GM18502 (cell line): Measurements from ENCODE around the gene FBRS.
"Not testable (repeated sequence)": the region's sequence is repeated elsewhere in the genome, so short reads cannot be mapped to it uniquely, and the experiment has no call there.

Experiments
- ATAC-seq: cut with Tn5 transposase; IDR thresholded peaks from one replicate; pipeline ENCODE4 v1.9.1; 2021; ENCODE audit warnings: mild to moderate bottlenecking; ENCODE audit not compliant: unreplicated experiment, poor library complexity

Gene FBRS

DNA sequence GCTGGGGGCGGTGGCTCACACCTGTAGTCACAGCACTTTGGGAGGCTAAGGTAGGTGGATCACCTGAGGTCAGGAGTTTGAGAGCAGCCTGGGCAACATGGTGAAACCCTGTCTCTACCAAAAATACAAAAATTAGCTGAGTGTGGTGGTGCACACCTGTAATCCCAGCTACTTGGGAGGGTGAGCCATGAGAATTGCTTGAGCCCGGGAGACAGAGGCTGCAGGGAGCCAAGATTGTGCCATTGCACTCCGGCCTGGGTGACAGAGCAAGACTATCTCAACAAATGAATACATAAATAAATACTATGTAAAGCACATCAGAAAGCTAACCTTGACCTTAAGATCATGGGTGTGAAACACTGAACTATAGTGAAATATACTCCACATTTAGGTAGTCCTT, 38.4 kb downstream of the FBRS start:
- ATAC-seq, result not testable (repeated sequence)

DNA sequence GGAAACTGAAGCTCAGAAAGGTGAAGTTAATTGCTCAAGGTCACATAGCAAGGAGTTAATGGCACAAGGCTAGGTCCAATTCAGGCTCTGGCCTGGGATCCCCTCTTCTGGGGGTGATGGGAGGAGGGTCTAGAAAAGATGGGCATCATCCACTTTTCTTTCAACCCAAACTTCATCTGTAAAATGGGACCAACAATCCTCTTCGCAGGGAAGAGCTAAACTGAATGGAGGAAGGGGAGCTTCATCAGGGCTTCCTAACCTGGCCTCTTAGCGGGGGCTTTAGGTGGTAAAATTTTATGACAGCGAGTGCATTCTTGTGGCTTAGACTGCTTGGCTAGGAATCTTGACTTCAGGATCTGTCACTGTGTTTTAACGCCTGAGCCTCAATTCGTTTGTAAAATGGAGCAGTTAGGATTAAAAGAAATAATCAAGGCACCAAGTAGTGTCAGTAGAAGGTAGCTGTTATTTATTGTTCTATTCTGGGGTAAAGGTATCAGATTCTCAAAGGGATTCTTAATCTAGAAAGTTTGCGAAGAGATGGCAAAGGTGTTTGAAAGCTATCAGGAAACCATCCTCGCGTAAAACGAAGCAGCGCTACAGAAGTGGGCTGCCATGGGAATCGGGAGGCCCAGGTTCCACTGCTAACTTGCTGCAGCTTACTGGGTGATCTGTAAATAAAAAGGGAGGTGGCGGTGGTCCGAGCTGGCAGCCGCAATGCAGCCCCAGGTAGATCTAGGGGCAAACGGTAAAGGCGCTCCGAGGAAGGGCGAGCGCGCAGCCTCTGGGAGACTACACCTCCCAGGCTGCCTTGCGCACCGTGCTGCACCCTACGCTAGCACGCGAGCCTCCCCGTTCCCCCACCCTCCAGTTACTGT, 39.3 kb downstream of the FBRS start:
- ATAC-seq, result peak; percentile 82

DNA sequence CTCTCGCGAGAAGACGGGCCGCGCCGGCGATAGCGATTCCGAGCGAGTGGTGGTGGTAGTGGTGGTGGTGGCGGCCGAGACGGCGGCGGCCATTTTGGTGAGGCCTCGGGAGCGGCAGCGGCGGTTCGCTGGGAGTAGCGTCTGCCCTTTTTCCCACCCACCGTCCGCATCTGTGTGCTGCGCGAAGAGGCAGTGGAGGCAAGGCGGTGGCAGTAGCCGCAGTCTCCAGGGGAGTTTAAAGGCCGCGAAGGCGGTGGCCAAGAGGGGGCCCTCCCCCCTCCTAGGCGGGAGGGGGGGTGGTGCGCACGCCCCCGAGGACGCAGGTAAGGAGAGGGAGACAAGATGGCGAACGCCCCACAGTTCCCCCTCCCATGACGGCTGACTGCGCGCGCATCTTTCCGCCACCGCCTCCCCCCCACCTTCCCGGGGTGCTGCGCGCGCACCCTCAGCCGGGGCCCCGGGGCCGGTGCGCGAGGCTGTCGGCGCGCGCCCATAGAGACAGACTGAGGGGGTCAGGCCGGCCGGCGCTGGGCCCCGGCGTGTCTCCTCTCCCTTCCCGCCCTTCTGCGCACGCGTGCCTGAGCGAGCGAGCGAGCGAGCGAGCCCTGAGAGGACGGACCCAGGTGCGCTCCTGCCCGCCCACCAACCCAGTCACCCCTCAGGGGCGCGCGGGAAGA, 40.0 kb downstream of the FBRS start:
- ATAC-seq, result peak; percentile 73

DNA sequence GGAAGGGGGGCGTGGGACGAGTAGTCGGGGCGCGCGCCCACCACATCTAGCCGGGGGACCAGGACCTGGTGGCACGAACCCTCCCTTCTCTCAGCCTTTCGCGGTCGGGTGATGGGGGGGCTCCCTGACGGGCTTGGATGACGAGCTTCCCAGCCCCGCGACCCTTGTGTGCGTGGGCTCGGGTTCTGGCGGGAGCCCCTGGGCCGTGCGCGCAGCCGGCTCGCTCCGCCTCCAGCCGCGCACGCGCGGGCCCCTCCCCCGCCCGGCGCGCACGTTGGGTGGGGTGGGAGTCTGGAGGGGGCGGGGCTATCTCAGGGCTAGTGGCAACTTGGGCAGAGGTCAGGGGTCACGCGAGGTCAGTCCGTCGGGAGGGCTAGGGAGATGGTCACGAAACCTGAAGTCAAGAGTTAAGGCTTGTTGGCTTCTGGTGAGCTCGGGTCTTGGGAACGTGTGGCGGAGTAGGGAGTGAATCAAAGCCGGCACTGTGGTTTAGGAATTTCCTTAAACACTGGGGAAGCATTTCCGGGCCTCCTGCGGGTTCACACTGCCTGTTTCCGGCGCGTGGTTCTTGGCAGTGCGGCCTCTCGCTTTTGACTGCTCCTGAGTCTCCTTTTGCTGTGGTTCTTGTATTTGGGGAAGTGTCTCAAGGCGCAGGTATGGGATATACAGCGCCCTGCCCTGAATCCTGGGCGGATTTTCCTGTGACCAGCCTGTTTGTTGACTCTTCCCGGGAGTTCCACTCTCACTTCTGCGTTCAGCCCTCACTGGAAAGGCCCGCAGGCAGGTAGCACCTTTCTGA, 40.8 kb downstream of the FBRS start, which contains the start of gene SRCAP:
SRCAP (plus strand) TSS at position 356 of the 799 bp plus-strand sequence. CDS start 1,654 bp downstream, outside the sequence.
- peak; percentile 34 for ATAC-seq

DNA sequence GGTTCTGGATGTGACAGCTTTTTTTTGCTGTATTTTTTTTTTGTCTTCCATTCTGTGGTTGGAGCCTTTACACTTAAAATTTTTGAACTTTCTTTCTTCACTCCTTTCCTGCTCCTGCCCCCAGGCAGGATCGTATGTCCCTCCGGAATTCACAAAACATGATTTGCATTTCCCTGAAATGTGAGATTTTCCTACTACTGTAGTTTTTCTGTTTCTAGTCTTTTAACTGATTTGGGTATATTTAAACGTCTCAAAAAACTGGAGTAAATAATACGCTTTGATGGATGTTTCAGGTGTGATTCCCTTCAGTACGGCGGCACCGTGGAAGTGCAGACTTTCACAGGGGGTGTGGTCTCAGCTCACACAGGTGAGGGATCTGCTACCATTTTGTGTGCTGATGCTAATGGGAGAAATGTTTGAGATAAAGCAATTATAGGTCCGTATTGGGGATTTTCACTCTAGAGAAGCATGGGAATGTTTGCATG, 41.4 kb downstream of the FBRS start:
- ATAC-seq, result no peak

DNA sequence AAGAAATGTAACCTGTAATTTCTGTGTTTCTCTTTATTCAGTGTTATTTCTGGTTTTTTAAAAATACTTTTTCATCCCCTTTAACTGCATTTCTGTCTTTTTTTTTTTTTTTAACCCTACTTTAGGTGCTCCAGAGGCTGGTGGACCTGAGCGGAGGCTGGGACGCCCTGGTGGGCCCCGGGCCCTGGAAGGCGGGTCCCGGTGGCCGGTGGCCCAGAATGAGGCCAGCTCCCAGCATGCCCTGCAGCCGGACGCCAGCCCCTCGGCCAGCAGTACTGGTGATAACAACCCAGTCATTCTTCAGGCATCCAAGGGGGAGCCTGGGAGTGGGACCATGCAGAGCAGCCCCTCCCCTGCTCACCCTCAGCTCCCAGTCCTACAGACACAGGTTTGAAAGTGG, 42.3 kb downstream of the FBRS start:
- ATAC-seq, result no peak

DNA sequence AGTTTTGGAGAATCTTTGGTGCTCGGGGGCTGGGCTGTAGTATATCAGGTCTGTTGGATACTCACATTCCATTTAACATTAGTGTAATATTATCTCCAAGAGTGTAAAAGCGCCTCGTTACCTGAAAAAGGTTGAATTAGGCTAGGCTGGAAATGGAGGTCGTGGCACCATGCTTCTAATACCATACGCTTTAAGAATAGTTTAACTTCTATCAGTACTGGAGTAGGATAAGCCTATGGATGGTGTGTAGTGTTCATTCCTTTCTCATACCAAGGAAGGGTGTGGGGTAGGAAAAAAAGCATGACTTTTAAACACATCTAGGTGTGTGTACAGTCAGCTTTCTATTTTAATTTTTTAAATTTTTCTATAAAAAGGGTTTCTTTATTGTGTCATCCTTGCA, 42.7 kb downstream of the FBRS start:
- no peak for ATAC-seq

DNA sequence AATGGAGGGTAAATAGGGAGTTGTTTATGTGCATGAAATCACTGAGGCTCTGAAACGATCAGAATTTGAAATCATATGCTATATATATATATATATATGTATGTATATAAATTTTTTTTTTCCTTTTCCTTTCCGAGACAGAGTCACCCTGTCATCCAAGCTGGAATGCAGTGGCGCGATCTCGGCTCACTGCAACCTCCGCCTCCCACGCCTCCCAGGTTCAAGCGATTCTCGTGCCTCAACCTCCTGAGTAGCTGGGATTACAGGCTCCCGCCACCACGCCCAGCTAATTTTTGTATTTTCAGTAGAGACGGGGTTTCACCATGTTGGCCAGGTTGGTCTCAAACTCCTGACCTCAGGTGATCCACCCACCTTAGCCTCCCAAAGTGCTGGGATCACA, 44.8 kb downstream of the FBRS start:
- ATAC-seq, result not testable (repeated sequence)

DNA sequence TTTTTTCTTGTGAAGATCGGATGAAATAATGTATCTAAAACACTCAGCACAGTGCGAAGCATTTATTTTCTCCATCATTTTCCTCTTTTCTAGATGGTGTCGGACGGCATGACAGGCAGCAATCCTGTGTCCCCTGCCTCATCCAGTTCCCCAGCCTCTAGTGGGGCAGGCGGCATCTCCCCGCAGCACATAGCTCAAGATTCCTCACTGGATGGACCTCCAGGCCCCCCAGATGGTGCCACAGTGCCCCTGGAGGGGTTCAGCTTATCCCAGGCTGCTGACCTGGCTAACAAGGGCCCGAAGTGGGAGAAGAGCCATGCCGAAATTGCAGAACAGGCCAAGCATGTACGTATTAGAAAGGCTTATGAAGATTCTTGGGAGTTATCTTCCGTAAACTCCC, 45.7 kb downstream of the FBRS start:
- no peak for ATAC-seq

DNA sequence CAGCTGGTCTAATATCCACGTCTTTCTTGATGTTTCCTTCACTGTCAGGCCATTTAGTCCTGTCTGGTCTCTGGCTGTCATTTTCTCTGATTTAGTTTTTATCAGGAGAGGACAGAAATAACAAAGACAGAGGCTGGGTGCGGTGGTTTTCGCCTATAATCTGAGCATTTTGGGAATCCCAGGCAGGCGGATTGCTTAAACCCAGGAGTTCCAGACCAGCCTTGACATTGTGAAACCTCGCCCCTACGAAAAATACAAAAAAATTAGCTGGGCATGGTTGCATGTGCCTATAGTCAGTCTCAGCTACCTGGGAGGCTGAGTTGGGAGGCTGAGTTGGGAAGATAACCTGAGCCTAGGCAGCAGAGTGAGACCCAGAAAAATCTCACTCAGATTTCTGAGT, 47.8 kb downstream of the FBRS start:
- no peak for ATAC-seq

DNA sequence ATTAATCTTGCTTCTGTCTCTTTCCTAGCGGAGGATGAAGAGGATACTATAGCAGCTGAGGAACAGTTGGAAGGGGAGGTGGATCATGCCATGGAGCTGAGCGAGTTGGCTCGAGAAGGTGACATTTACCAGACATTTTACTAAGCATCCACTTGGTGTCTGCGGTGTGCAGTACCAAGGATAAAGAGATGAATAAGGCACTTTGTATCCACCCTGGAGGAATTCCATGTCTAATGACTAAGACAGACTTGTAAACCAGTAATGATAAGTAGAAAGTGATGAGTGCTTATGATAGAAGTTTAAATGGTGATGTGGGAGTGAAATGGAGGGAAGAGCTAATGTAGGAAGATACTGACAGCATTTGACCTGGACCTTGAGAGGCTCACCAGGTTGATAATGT, 52.7 kb downstream of the FBRS start:
- no peak for ATAC-seq

DNA sequence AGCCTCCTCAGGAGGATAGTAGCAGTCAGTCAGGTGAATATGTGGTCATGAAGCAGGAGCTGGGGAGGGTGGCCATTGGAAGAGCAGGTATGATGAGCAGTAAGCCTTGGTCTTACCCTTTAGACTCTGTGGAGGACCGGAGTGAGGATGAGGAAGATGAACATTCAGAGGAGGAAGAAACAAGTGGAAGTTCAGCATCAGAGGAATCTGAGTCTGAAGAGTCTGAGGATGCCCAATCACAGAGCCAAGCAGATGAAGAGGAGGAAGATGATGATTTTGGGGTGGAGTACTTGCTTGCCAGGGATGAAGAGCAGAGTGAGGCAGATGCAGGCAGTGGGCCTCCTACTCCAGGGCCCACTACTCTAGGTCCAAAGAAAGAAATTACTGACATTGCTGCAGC, 53.5 kb downstream of the FBRS start:
- no peak for ATAC-seq

DNA sequence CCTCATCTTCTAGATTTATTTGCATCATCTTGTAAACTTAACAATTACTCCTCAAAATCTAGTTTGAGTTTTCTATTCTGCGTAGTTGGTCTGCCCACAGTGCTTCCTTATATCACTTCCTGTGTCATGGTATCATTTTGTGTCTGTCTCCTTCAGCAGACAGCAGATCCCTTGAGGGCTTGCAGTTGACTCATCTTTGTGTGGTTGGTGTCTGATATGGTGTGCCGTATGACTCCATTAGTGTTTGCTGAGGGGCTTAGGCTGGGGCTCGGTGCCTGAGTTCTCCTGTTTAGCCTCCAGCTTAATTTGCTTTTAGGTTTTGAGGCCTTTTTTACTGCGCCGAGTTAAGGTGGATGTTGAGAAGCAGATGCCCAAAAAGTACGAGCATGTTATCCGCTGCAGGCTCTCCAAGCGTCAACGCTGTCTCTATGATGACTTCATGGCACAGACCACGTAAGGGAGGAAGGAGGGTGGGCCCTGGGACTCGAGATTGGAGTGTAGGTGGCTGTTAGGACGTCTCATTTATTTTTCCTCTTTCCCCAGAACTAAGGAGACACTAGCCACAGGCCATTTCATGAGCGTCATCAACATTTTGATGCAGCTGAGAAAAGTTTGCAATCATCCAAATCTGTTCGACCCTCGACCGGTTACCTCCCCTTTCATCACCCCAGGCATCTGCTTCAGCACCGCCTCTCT, 57.7 kb downstream of the FBRS start:
- no peak for ATAC-seq

DNA sequence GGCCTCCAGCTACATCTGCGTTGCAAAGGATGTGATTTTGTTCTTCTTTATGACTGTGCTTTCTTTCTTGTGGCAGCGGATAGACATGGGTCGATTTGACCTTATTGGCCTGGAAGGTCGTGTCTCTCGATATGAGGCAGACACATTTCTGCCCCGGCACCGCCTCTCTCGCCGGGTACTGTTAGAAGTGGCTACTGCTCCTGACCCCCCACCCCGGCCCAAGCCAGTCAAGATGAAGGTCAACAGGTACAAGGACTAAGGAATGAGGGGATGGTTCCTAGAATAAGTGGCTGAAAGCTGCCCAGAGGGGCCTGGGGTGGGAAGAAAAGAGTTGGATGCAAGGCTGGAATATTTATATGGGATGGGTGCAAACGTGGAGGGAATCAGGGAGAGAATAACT, 61.9 kb downstream of the FBRS start:
- no peak for ATAC-seq
